ENCODE results near the gene CCDC54.
A peak's percentile ranks its signal among the peaks of the same experiment; 100 is the strongest.

CCDC54 gene

GRCh38 chr3:107394502-107394901 is 17.3 kb downstream of the CCDC54 start:
- DNase-seq: no peak

GRCh38 chr3:107395066-107395465 is 17.8 kb downstream of the CCDC54 start:
- no peak for DNase-seq

- DNase-seq: no peak
Measured at GRCh38 chr3:107401301-107401700, 24.1 kb downstream of the CCDC54 start.

- no peak for DNase-seq
Measured at GRCh38 chr3:107402214-107402613, 25.0 kb downstream of the CCDC54 start.

GRCh38 chr3:107404727-107405469 is 27.7 kb downstream of the CCDC54 start:
- no peak for DNase-seq

- no peak for DNase-seq
Measured at GRCh38 chr3:107407355-107407754, 30.1 kb downstream of the CCDC54 start.

- DNase-seq: no peak
Measured at GRCh38 chr3:107408513-107408912, 31.3 kb downstream of the CCDC54 start.

- no peak for DNase-seq
Measured at GRCh38 chr3:107409365-107409764, 32.1 kb downstream of the CCDC54 start.

- no peak for DNase-seq
Measured at GRCh38 chr3:107410606-107411005, 33.4 kb downstream of the CCDC54 start.

GRCh38 chr3:107411056-107411455 is 33.8 kb downstream of the CCDC54 start:
- DNase-seq: no peak

- DNase-seq: no peak
Measured at GRCh38 chr3:107411779-107412178, 34.5 kb downstream of the CCDC54 start.

GRCh38 chr3:107412376-107412775 is 35.1 kb downstream of the CCDC54 start:
- DNase-seq: peak; percentile 18

GRCh38 chr3:107413264-107413663 is 36.0 kb downstream of the CCDC54 start:
- DNase-seq: no peak

GRCh38 chr3:107414325-107414964 is 37.2 kb downstream of the CCDC54 start:
- DNase-seq: no peak

GRCh38 chr3:107416138-107416537 is 38.9 kb downstream of the CCDC54 start:
- no peak for DNase-seq

- DNase-seq: no peak
Measured at GRCh38 chr3:107416886-107417285, 39.6 kb downstream of the CCDC54 start.

- DNase-seq: peak; percentile 73
Measured at GRCh38 chr3:107421170-107421792, 44.0 kb downstream of the CCDC54 start.

- no peak for DNase-seq
Measured at GRCh38 chr3:107421881-107422280, 44.6 kb downstream of the CCDC54 start.

- no peak for DNase-seq
Measured at GRCh38 chr3:107425033-107425432, 47.8 kb downstream of the CCDC54 start.

GRCh38 chr3:107426223-107426622 is 49.0 kb downstream of the CCDC54 start:
- no peak for DNase-seq

Measured in NCI-H2171 treated with DMSO at 0.1 percent for 48 hours (cell line).